Thyroid gland (tissue), 4 donors: ENCODE results near the gene NUDT21. TPM values are rescaled to one million over a fixed set of nuclear protein-coding genes. Genes with fewer than 3 reads are reported as not detected.
"Not testable (repeated sequence)": the region's sequence is repeated elsewhere in the genome, so short reads cannot be mapped to it uniquely, and the experiment has no call there.

Source experiments
- DNase-seq, 2 donors: peaks; one replicate each; pipeline ENCODE4 v3.0.0-alpha.2; 2019
- H3K27ac ChIP-seq, 3 donors: fragments of 200-600 bp; sonication (generic); 1 replicate in 2 of 3; 2 replicates in 1 of 3; pipeline ENCODE4 v1.5.1; 2016 to 2019; ENCODE audit warnings: mild to moderate bottlenecking in 1 of 3, moderate library complexity in 1 of 3
- H3K27me3 ChIP-seq: fragments of 200-600 bp; sonication (generic); one replicate; pipeline ENCODE4 v1.5.1; 2019
- H3K36me3 ChIP-seq, 2 donors: fragments of 200-600 bp; sonication (generic); one replicate each; pipeline ENCODE4 v1.5.1; 2016 to 2019
- H3K4me1 ChIP-seq, 2 donors: fragments of 200-600 bp; sonication (generic); one replicate each; pipeline ENCODE4 v1.5.1; 2017 to 2019
- H3K4me3 ChIP-seq, 3 donors: fragments of 200-600 bp; sonication (generic); replicated peaks in 1 of 3; 1 replicate in 2 of 3; 2 replicates in 1 of 3; pipeline ENCODE4 v1.5.1; 2016; ENCODE audit warnings: mild to moderate bottlenecking in 1 of 3
- H3K9me3 ChIP-seq: fragments of 200-600 bp; sonication (generic); one replicate; pipeline ENCODE4 v1.5.1; 2017
- POLR2A ChIP-seq, 2 donors: fragments of 450-650 bp; IDR thresholded peaks; one replicate each; pipeline ENCODE4 v1.6.1; 2017; ENCODE audit warnings: antibody characterized with exemption in 2 of 2, mild to moderate bottlenecking in 2 of 2, moderate library complexity in 1 of 2
- WGBS, 2 donors: methylation state at CpG; one replicate each; pipeline ENCODE4 v1.1.5; 2017; 5-methylcytosine and 5-hydroxymethylcytosine counted together
- intact Hi-C: fragments of 100-400 bp; cut with DNase I; formaldehyde crosslinking; loops from one replicate; pipeline ENCODE4 v1.15.1; 2023
- total RNA-seq, 4 donors: library from RNA; depleted of rRNA; stranded (reverse); fragments of >200 nt; gene quantifications; one replicate each; pipeline ENCODE4 v1.2.3, GENCODE V29; 2016
- TF ChIP-seq, protein P1 (sequence below), 6 experiments: fragments of 200-600 bp in 3 of 6; fragments of 450-650 bp in 3 of 6; sonication (generic) in 3 of 6; IDR thresholded peaks; one replicate each; pipeline ENCODE4 v1.5.1; 2016 to 2019; ENCODE audit warnings: antibody characterized with exemption in 6 of 6, mild to moderate bottlenecking in 2 of 6, inconsistent platforms in 1 of 6, moderate library complexity in 1 of 6

NUDT21 gene
- total RNA-seq, 4 donors from 2014 or later = 55.0 to 120 (median 68.2) TPM

GRCh38 chr16:56388209-56388608 lies 62.9 kb downstream of the NUDT21 start:
- Histone ChIP-seq H3K9me3 (no peaks in the 10 kb centered on the region), H3K4me3 (no peak overlapping the region), H3K36me3 (peaks cover 21 to 45% of the 10 kb centered on the region in 2 donors), H3K4me1 (no peaks in the 10 kb centered on the region), H3K27me3 (no peaks in the 10 kb centered on the region), H3K27ac (no peak overlapping the region)
- no peak for DNase-seq
- intact Hi-C loops = no loop called here
- TF ChIP-seq POLR2A (IDR thresholded peaks at IDR 0.05) = no peak
- TF ChIP-seq, protein P1, sequence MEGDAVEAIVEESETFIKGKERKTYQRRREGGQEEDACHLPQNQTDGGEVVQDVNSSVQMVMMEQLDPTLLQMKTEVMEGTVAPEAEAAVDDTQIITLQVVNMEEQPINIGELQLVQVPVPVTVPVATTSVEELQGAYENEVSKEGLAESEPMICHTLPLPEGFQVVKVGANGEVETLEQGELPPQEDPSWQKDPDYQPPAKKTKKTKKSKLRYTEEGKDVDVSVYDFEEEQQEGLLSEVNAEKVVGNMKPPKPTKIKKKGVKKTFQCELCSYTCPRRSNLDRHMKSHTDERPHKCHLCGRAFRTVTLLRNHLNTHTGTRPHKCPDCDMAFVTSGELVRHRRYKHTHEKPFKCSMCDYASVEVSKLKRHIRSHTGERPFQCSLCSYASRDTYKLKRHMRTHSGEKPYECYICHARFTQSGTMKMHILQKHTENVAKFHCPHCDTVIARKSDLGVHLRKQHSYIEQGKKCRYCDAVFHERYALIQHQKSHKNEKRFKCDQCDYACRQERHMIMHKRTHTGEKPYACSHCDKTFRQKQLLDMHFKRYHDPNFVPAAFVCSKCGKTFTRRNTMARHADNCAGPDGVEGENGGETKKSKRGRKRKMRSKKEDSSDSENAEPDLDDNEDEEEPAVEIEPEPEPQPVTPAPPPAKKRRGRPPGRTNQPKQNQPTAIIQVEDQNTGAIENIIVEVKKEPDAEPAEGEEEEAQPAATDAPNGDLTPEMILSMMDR (IDR thresholded peaks at IDR 0.05) = no peak

GRCh38 chr16:56387396-56387795 lies 63.7 kb downstream of the NUDT21 start:
- H3K4me1 ChIP-seq = no peaks in the 10 kb centered on the region
- 94 to 100% methylated on average over 3 of the region's 3 CpGs for WGBS, 2 donors
- intact Hi-C loops = no loop called here
- peaks cover 21 to 46% of the 10 kb centered on the region in 2 donors for H3K36me3 ChIP-seq
- H3K27ac ChIP-seq = no peak overlapping the region
- TF ChIP-seq, protein P1 (IDR thresholded peaks at IDR 0.05) = no peak
- no peak for TF ChIP-seq POLR2A (IDR thresholded peaks at IDR 0.05)
- no peaks in the 10 kb centered on the region for H3K9me3 ChIP-seq
- no peak for DNase-seq
- H3K4me3 ChIP-seq = no peak overlapping the region
- no peaks in the 10 kb centered on the region for H3K27me3 ChIP-seq

- TF ChIP-seq POLR2A (IDR thresholded peaks at IDR 0.05) = no peak
- TF ChIP-seq, protein P1 (IDR thresholded peaks at IDR 0.05) = no peak
- Histone ChIP-seq H3K4me1 (no peaks in the 10 kb centered on the region), H3K4me3 (no peak overlapping the region), H3K27me3 (no peaks in the 10 kb centered on the region), H3K27ac (no peak overlapping the region), H3K9me3 (no peaks in the 10 kb centered on the region), H3K36me3 (peaks cover 35 to 44% of the 10 kb centered on the region in 2 donors)
- intact Hi-C loops = no loop called here
- no peak for DNase-seq
- 95 to 96% methylated on average over 4 of the region's 4 CpGs for WGBS, 2 donors
Observed at GRCh38 chr16:56384074-56384721, 66.9 kb downstream of the NUDT21 start.

DNA sequence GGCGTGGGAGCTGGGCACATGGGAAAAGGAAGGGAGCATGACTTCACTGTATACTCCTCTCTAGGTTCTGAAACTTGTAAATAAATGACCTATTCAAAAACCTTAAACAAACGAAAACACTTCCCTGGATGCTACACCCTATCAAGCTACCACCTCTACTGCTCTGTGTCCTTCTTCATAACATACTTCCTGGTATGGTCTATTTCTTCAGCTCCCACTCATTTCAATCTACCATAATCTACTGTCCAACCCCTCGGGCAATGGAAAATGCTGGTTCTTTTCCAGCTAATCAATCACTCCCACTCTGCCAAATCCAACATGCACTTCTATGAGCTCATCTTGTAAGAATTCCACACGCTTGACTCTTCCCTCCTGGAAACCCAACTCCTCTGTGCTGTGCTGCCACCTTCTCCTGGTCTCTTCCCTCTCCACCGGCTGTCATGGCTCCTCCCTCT lies 68.2 kb downstream of the NUDT21 start:
- H3K9me3 ChIP-seq = no peaks in the 10 kb centered on the region
- 84 to 93% methylated on average over 5 of the region's 5 CpGs for WGBS, 2 donors
- no peak for TF ChIP-seq POLR2A (IDR thresholded peaks at IDR 0.05)
- TF ChIP-seq, protein P1 (IDR thresholded peaks at IDR 0.05) = no peak
- no peak overlapping the region for H3K27ac ChIP-seq
- H3K4me3 ChIP-seq = no peak overlapping the region
- no peak for DNase-seq
- intact Hi-C loops = no loop called here
- no peaks in the 10 kb centered on the region for H3K4me1 ChIP-seq
- no peaks in the 10 kb centered on the region for H3K27me3 ChIP-seq
- peaks cover 32 to 34% of the 10 kb centered on the region in 2 donors for H3K36me3 ChIP-seq

DNA sequence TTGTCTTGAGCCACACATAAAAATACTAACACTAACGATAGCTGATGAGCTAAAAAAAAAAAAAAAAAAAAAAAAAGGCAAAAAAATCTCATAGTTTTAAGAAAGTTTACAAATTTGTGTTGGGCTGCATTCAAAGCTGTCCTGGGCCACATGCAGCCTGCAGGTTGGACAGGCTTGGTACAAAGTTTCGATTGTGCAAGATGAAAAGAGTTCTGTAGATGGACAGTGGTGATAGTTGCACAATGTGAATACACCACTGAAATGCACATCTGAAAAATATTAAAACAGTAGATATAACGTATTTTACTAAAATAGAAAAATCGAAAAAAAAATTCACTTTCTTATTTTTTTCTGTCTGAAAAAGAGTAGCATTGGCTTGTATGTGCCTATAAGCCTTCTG lies 68.7 kb downstream of the NUDT21 start:
- DNase-seq = no peak
- H3K36me3 ChIP-seq = peaks cover 28 to 31% of the 10 kb centered on the region in 2 donors
- 92 to 95% methylated on average over 4 of the region's 4 CpGs for WGBS, 2 donors
- no peak overlapping the region for H3K4me3 ChIP-seq
- intact Hi-C loops = no loop called here
- H3K4me1 ChIP-seq = no peaks in the 10 kb centered on the region
- no peaks in the 10 kb centered on the region for H3K9me3 ChIP-seq
- no peaks in the 10 kb centered on the region for H3K27me3 ChIP-seq
- TF ChIP-seq, protein P1 (IDR thresholded peaks at IDR 0.05) = no peak
- no peak for TF ChIP-seq POLR2A (IDR thresholded peaks at IDR 0.05)
- H3K27ac ChIP-seq = no peak overlapping the region

DNA sequence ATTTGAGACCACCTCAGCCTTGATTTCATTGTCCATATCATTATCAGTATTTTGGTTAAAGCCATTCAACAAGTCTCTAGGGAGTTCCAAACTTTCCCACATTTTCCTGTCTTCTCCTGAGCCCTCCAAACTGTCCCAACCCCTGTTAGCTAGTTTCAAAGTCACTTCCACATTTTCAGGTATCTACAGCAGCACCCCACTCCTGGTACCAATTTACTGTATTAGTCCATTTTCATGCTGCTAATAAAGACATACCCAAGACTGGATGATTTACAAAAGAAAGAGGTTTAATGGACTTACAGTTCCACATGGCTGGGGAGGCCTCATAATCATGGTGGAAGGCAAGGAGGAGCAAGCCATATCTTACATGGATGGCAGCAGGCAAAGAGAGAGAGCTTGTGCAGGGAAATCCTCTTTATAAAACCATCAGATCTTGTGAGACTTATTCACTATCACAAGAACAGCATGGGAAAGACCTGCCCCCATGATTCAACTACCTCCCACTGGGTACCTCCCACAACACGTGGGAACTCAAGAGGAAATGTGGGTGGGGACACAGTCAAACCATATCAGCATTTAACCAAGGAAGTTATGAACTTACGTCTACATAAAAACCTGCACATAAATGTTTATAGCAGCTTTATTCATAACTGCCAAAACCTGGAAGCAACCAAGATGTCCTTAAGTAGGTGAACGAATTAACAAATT lies 70.2 kb downstream of the NUDT21 start:
- intact Hi-C loops = not testable (repeated sequence)

More for the DNA sequence above, 70.2 kb downstream of the NUDT21 start:
- H3K27me3 ChIP-seq, H3K9me3 ChIP-seq, H3K27ac ChIP-seq, H3K4me1 ChIP-seq, DNase-seq, H3K4me3 ChIP-seq: not testable (repeated sequence)
- peaks cover 24 to 27% of the 10 kb centered on the region in 2 donors for H3K36me3 ChIP-seq
- 93 to 97% methylated on average over 3 of the region's 3 CpGs for WGBS, 2 donors
